Measurements from ENCODE around the gene SDK1. TPM values are rescaled to one million over a fixed set of nuclear protein-coding genes. Genes with fewer than 3 reads are reported as not detected.
A peak's percentile ranks its signal among the peaks of the same experiment; 100 is the strongest.

The SDK1 gene
- total RNA-seq, 1 donor from 2014 or later, result 10.9 TPM

DNA sequence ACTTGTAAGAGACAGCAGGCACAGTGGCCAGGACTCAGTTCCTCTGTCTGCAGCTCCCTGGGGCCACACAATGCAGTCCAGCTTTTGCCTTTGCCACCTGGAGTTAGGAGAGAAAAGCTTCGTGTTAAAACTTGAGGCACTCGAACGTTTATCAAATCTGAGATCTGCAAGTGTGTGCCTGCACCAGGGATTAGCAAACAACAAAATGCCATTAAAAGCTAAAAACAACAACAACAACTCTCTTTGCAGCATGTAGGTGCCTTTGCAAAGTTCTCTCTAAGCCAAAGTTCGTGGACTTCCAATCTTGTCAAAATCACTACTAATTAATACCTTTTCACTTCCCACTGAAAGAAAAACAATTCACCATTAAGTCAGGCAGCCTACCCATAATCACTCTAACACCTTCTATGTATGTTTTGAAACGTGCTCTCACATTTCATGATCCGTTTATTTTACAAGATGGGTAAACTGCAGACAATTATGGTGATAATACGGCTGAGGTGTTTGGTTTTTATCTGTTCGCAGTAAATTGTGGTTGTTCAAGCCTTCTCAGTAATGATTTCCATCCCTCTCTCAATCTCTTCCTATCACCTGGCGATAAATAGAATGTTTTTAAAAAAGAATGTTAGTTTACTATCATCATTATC lies 36.2 kb upstream of the SDK1 start:
- Mint-ChIP-seq H3K27me3 (ENCODE audit: low read depth) (peaks cover 18% of the 10 kb centered on the region), H3K4me3 (ENCODE audit: unreplicated experiment) (no peak overlapping the region), H3K27ac (ENCODE audit: unreplicated experiment) (no peak overlapping the region), H3K36me3 (ENCODE audit: low read depth) (no peaks in the 10 kb centered on the region), H3K4me1 (ENCODE audit: low read depth) (peaks cover 10% of the 10 kb centered on the region), H3K9me3 (ENCODE audit: low read depth) (no peaks in the 10 kb centered on the region)
- DNase-seq (ENCODE audit: low spot score), result no peak
- TF ChIP-seq, protein P1, sequence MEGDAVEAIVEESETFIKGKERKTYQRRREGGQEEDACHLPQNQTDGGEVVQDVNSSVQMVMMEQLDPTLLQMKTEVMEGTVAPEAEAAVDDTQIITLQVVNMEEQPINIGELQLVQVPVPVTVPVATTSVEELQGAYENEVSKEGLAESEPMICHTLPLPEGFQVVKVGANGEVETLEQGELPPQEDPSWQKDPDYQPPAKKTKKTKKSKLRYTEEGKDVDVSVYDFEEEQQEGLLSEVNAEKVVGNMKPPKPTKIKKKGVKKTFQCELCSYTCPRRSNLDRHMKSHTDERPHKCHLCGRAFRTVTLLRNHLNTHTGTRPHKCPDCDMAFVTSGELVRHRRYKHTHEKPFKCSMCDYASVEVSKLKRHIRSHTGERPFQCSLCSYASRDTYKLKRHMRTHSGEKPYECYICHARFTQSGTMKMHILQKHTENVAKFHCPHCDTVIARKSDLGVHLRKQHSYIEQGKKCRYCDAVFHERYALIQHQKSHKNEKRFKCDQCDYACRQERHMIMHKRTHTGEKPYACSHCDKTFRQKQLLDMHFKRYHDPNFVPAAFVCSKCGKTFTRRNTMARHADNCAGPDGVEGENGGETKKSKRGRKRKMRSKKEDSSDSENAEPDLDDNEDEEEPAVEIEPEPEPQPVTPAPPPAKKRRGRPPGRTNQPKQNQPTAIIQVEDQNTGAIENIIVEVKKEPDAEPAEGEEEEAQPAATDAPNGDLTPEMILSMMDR (IDR thresholded peaks at IDR 0.05), result no peak

DNA sequence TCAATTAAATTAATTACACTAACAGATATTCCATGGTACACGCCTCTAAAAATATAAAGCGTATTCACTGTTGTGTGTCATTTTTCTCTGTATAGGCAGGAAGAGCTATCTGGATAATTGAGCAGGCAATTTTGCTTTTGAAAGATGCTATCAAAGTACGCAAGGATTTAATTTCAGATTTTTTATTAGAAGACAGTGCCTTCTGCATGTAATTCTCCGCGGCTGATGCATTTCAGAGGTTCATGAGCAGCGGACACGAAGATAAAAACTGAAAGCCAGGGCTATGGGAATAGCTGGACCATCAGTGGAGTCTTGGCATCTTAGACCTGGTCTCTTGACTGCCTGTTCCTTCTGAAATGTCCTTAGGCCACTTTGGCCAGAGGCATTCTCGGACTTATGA lies 35.7 kb upstream of the SDK1 start:
- TF ChIP-seq, protein P1 (IDR thresholded peaks at IDR 0.05), result no peak
- Mint-ChIP-seq H3K9me3 (ENCODE audit: low read depth) (no peaks in the 10 kb centered on the region), H3K36me3 (ENCODE audit: low read depth) (no peaks in the 10 kb centered on the region), H3K27ac (ENCODE audit: unreplicated experiment) (no peak overlapping the region), H3K4me1 (ENCODE audit: low read depth) (peaks cover 10% of the 10 kb centered on the region), H3K27me3 (ENCODE audit: low read depth) (peaks cover 14% of the 10 kb centered on the region), H3K4me3 (ENCODE audit: unreplicated experiment) (no peak overlapping the region)
- no peak for DNase-seq (ENCODE audit: low spot score)

DNA sequence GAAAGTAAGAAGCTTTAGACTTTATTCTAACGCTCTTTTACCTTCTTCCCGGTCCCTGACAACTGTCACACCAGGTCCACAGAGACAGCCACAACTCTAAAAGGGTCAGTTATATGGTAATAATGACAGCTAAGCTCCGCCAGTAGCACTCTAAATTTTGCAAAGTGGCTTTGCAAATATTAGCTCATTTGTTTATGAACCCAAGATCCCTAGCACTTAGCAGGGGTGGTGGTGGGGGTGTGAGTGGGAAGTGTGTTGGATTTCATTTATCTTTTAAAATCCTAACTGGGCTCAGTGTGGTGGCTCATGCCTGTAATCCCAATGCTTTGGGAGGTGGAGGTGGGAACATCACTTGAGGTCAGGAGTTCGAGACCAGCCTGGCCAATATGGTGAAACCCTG lies 34.8 kb upstream of the SDK1 start:
- H3K9me3 Mint-ChIP-seq (ENCODE audit: low read depth), result no peaks in the 10 kb centered on the region
- peaks cover 10% of the 10 kb centered on the region for H3K4me1 Mint-ChIP-seq (ENCODE audit: low read depth)
- no peaks in the 10 kb centered on the region for H3K36me3 Mint-ChIP-seq (ENCODE audit: low read depth)
- H3K27me3 Mint-ChIP-seq (ENCODE audit: low read depth), result peaks cover 11% of the 10 kb centered on the region
- DNase-seq (ENCODE audit: low spot score), result no peak
- H3K4me3 Mint-ChIP-seq (ENCODE audit: unreplicated experiment), result no peak overlapping the region
- TF ChIP-seq, protein P1 (IDR thresholded peaks at IDR 0.05), result no peak
- H3K27ac Mint-ChIP-seq (ENCODE audit: unreplicated experiment), result no peak overlapping the region

DNA sequence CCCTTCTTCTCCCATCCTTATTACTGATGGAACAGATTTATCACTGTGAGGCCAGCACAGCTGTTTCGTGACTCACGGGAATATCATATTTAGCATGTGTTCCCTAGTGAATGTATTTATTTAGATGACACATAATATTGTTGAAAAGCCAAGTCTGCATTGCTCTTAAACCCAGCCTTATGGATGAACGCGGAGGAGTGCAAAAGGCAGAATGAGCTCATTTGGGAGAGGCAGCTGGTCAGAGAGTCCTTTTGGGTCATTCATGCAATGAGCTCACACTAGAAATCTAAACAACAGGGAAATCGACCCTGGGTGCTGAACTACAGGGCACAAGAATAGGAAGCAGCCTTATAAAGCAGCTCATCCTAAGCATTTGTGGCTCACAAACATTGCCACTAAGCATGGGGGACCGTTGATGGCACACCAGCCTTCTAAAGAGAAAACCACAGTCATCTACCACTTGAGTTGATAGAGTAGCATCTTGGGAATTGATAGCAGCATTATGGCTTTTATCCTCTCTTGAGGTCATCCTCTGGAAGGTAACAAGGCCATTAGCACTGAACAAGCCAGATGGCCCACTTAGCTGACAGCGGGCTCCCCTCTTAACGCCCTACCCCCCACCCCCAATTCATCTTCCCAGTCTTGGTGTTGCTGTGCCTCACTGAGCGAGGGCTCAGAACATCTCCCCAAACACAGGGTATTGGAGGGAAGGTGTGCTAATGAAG lies 32.9 kb upstream of the SDK1 start:
- Mint-ChIP-seq H3K4me3 (ENCODE audit: unreplicated experiment) (no peak overlapping the region), H3K4me1 (ENCODE audit: low read depth) (peaks cover 19% of the 10 kb centered on the region), H3K27ac (ENCODE audit: unreplicated experiment) (peak overlapping the region; percentile 82), H3K9me3 (ENCODE audit: low read depth) (no peaks in the 10 kb centered on the region), H3K36me3 (ENCODE audit: low read depth) (no peaks in the 10 kb centered on the region), H3K27me3 (ENCODE audit: low read depth) (peaks cover 7% of the 10 kb centered on the region)
- TF ChIP-seq, protein P1 (IDR thresholded peaks at IDR 0.05), result no peak
- DNase-seq (ENCODE audit: low spot score), result no peak

DNA sequence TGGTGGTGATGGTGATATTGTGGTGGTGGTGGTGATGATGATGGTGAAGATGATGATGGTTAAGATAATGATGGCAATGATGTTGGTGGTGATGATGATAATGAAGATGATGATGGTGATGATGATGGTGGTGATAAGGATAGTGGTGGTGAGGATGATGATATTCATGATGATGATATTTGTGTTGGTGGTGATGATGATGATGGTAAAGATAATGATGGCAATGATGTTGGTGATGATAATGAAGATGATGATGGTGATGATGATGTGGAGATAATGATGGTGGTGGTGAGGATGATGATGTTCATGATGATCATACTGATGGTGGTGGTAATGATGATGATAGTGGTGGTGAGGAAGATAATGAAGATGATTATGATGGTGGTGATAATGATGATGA lies 30.7 kb upstream of the SDK1 start:
- no peak overlapping the region for H3K27ac Mint-ChIP-seq (ENCODE audit: unreplicated experiment)
- H3K4me3 Mint-ChIP-seq (ENCODE audit: unreplicated experiment), result no peak overlapping the region
- DNase-seq (ENCODE audit: low spot score), result no peak
- TF ChIP-seq, protein P1 (IDR thresholded peaks at IDR 0.05), result no peak
- no peaks in the 10 kb centered on the region for H3K27me3 Mint-ChIP-seq (ENCODE audit: low read depth)
- H3K4me1 Mint-ChIP-seq (ENCODE audit: low read depth), result peaks cover 24% of the 10 kb centered on the region
- H3K36me3 Mint-ChIP-seq (ENCODE audit: low read depth), result no peaks in the 10 kb centered on the region
- no peaks in the 10 kb centered on the region for H3K9me3 Mint-ChIP-seq (ENCODE audit: low read depth)

Measured in chondrocyte (in vitro differentiated cells).